H7 (cell line): ENCODE data around the gene ITGA11. TPM values are rescaled to one million over a fixed set of nuclear protein-coding genes. Genes with fewer than 3 reads are reported as not detected.

ENCODE experiments used
- DNase-seq: peaks from one replicate; pipeline ENCODE4 v3.0.0; 2012
- H3K27me3 ChIP-seq: 2 replicates; pipeline ENCODE4 v1.6.0; 2011; ENCODE audit warnings: mild to moderate bottlenecking, low read length; ENCODE audit not compliant: control insufficient read depth, insufficient read depth
- H3K36me3 ChIP-seq: replicated peaks from 2 replicates; pipeline ENCODE4 v1.5.1; 2011; ENCODE audit warnings: low read length; ENCODE audit not compliant: control insufficient read depth, insufficient read depth
- H3K4me3 ChIP-seq: 2 replicates; pipeline ENCODE4 v1.5.1; 2011; ENCODE audit warnings: low read depth, mild to moderate bottlenecking, control low read depth, low read length, moderate library complexity; ENCODE audit not compliant: insufficient read depth
- total RNA-seq: library from RNA; depleted of rRNA; stranded (reverse); fragments of >200 nt; shearing (Covaris generic); gene quantifications from 2 replicates; pipeline ENCODE4 v1.2.3, GENCODE V29; 2014; rRNA removed

ITGA11 gene, protein sequence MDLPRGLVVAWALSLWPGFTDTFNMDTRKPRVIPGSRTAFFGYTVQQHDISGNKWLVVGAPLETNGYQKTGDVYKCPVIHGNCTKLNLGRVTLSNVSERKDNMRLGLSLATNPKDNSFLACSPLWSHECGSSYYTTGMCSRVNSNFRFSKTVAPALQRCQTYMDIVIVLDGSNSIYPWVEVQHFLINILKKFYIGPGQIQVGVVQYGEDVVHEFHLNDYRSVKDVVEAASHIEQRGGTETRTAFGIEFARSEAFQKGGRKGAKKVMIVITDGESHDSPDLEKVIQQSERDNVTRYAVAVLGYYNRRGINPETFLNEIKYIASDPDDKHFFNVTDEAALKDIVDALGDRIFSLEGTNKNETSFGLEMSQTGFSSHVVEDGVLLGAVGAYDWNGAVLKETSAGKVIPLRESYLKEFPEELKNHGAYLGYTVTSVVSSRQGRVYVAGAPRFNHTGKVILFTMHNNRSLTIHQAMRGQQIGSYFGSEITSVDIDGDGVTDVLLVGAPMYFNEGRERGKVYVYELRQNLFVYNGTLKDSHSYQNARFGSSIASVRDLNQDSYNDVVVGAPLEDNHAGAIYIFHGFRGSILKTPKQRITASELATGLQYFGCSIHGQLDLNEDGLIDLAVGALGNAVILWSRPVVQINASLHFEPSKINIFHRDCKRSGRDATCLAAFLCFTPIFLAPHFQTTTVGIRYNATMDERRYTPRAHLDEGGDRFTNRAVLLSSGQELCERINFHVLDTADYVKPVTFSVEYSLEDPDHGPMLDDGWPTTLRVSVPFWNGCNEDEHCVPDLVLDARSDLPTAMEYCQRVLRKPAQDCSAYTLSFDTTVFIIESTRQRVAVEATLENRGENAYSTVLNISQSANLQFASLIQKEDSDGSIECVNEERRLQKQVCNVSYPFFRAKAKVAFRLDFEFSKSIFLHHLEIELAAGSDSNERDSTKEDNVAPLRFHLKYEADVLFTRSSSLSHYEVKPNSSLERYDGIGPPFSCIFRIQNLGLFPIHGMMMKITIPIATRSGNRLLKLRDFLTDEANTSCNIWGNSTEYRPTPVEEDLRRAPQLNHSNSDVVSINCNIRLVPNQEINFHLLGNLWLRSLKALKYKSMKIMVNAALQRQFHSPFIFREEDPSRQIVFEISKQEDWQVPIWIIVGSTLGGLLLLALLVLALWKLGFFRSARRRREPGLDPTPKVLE
- 0.03 and 0.07 TPM in 2 replicates for total RNA-seq

- peak within 1 kb of the TSS; percentile 45 for H3K4me3 ChIP-seq
- peak; percentile 94 for DNase-seq
- H3K36me3 ChIP-seq, result no peaks in the 10 kb centered on the region
- H3K27me3 ChIP-seq, result peaks cover 61% of the 10 kb centered on the region
These were observed at the start of gene ITGA11 for GRCh38 chr15:68431792-68432401. TSS of gene ITGA11 (minus strand) at chr15:68432163. CDS start at chr15:68432066, 97 bp downstream.

- no peak overlapping the region for H3K4me3 ChIP-seq
- no peak for DNase-seq
- no peaks in the 10 kb centered on the region for H3K27me3 ChIP-seq
- no peaks in the 10 kb centered on the region for H3K36me3 ChIP-seq
These were observed 49.4 kb upstream of the ITGA11 start for GRCh38 chr15:68481321-68481720.

- no peak for DNase-seq
- no peaks in the 10 kb centered on the region for H3K27me3 ChIP-seq
- no peak overlapping the region for H3K4me3 ChIP-seq
- H3K36me3 ChIP-seq, result no peaks in the 10 kb centered on the region
These were observed 48.3 kb upstream of the ITGA11 start for GRCh38 chr15:68480296-68480695.

GRCh38 chr15:68479870-68480269 lies 47.9 kb upstream of the ITGA11 start:
- DNase-seq, result no peak
- Histone ChIP-seq H3K27me3 (no peaks in the 10 kb centered on the region), H3K36me3 (no peaks in the 10 kb centered on the region), H3K4me3 (no peak overlapping the region)

GRCh38 chr15:68479406-68479805 lies 47.4 kb upstream of the ITGA11 start:
- Histone ChIP-seq H3K27me3 (no peaks in the 10 kb centered on the region), H3K36me3 (no peaks in the 10 kb centered on the region), H3K4me3 (no peak overlapping the region)
- DNase-seq, result no peak

- Histone ChIP-seq H3K27me3 (no peaks in the 10 kb centered on the region), H3K4me3 (no peak overlapping the region), H3K36me3 (no peaks in the 10 kb centered on the region)
- DNase-seq, result no peak
These were observed 46.9 kb upstream of the ITGA11 start for GRCh38 chr15:68478853-68479252.

- Histone ChIP-seq H3K27me3 (no peaks in the 10 kb centered on the region), H3K4me3 (no peak overlapping the region), H3K36me3 (no peaks in the 10 kb centered on the region)
- DNase-seq, result no peak
These were observed 43.5 kb upstream of the ITGA11 start for GRCh38 chr15:68475449-68475848.

GRCh38 chr15:68471541-68471940 lies 39.6 kb upstream of the ITGA11 start:
- DNase-seq, result no peak
- H3K4me3 ChIP-seq, result no peak overlapping the region
- H3K27me3 ChIP-seq, result no peaks in the 10 kb centered on the region
- no peaks in the 10 kb centered on the region for H3K36me3 ChIP-seq

- Histone ChIP-seq H3K36me3 (no peaks in the 10 kb centered on the region), H3K27me3 (no peaks in the 10 kb centered on the region), H3K4me3 (no peak overlapping the region)
- no peak for DNase-seq
These were observed 39.0 kb upstream of the ITGA11 start for GRCh38 chr15:68470976-68471375.

DNA sequence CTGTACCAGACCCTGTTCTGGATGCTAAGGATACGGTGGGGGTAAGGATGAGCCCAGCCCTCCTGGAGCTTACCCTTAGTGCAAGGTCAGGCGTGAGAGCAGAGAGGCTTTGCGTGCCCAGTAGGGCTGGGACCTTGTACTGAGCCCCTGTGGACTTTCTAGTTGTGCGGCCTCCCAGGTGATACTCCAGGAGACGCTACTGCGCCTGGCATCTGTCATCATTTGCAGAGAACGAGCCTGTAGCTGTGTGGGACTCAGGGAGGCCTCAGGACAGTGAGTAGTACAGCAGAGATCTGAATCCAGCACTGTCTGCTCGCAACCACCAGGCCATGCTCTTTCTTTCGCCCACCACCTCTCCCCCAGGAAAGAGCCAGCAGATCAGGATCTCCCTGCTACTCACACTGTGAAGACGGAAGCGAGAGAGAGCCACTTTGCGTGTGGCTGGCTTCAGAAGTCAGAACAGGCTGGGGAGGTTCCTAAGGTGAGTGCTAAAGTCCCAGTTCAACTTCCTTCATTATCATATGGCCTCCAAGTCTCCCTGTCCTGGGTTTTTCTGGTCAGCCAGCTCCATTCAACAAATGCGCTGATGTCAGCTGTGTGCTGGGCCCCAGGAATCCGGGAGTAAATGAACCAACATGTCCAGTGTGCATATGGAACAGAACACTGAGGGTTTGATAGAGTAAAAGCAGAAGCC lies 38.2 kb upstream of the ITGA11 start:
- H3K36me3 ChIP-seq, result no peaks in the 10 kb centered on the region
- H3K4me3 ChIP-seq, result no peak overlapping the region
- H3K27me3 ChIP-seq, result no peaks in the 10 kb centered on the region
- DNase-seq, result no peak

GRCh38 chr15:68469162-68470048 lies 37.4 kb upstream of the ITGA11 start:
- H3K36me3 ChIP-seq, result no peaks in the 10 kb centered on the region
- DNase-seq, result no peak
- H3K4me3 ChIP-seq, result no peak overlapping the region
- no peaks in the 10 kb centered on the region for H3K27me3 ChIP-seq

DNA sequence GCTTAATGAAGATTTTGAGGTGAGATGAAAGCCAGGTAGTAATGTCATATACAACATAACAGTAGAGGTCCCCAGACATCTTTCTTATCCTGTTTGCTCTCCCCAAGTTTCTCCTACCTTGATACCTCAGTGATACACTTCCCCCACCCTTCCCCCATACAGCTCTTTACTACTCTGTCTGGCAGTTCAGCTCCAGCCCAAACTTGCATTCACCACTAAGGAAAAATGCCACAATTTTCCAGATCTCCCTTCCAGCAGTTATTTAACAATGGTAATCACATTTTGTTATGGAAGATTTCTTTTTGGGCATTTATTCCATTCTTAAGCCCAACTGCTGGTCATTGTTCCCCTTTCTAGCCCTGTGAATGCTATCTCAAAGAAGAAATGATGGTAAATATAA lies 34.9 kb upstream of the ITGA11 start:
- DNase-seq, result no peak
- Histone ChIP-seq H3K27me3 (no peaks in the 10 kb centered on the region; the same call in 1 of the 2 replicates), H3K36me3 (no peaks in the 10 kb centered on the region), H3K4me3 (no peak overlapping the region)
